ENCODE results near the gene GATAD2B.
"Not testable (repeated sequence)": the region's sequence is repeated elsewhere in the genome, so short reads cannot be mapped to it uniquely, and the experiment has no call there.

Gene GATAD2B

GRCh38 chr1:153782648-153783047, 140.1 kb downstream of the GATAD2B start:
- peak overlapping the region; percentile 78; the same call in 1 of the 2 replicates for H3K4me3 ChIP-seq (ENCODE audit: low read depth, low read length)
- H3K4me1 ChIP-seq (ENCODE audit: control insufficient read depth, insufficient read depth, low read length); H3K9ac ChIP-seq (ENCODE audit: low read depth, low read length); H3K27me3 ChIP-seq (ENCODE audit: control insufficient read depth, insufficient read depth, low read length); H3K9me3 ChIP-seq (ENCODE audit: control insufficient read depth, insufficient read depth, low read length): not testable (repeated sequence)
- H3K36me3 ChIP-seq (ENCODE audit: control insufficient read depth, insufficient read depth, low read length), result peaks cover 21% of the 10 kb centered on the region; the same call in 1 of the 2 replicates
- H3K27ac ChIP-seq (ENCODE audit: low read depth, low read length), result peak overlapping the region; percentile 91

GRCh38 chr1:153780551-153780950, 142.2 kb downstream of the GATAD2B start:
- Histone ChIP-seq H3K27me3 (ENCODE audit: control insufficient read depth, insufficient read depth, low read length) (no peaks in the 10 kb centered on the region), H3K4me1 (ENCODE audit: control insufficient read depth, insufficient read depth, low read length) (peaks cover 9% of the 10 kb centered on the region), H3K4me3 (ENCODE audit: low read depth, low read length) (no peak overlapping the region), H3K9ac (ENCODE audit: low read depth, low read length) (no peak overlapping the region), H3K36me3 (ENCODE audit: control insufficient read depth, insufficient read depth, low read length) (peaks cover 23% of the 10 kb centered on the region; the same call in 1 of the 2 replicates), H3K9me3 (ENCODE audit: control insufficient read depth, insufficient read depth, low read length) (no peaks in the 10 kb centered on the region), H3K27ac (ENCODE audit: low read depth, low read length) (no peak overlapping the region)

- H3K9ac ChIP-seq (ENCODE audit: low read depth, low read length), result no peak overlapping the region
These were observed 142.8 kb downstream of the GATAD2B start for GRCh38 chr1:153779781-153780541.

GRCh38 chr1:153778824-153779519, 143.8 kb downstream of the GATAD2B start:
- Histone ChIP-seq H3K36me3 (ENCODE audit: control insufficient read depth, insufficient read depth, low read length) (peaks cover 27% of the 10 kb centered on the region; the same call in 1 of the 2 replicates), H3K9ac (ENCODE audit: low read depth, low read length) (no peak overlapping the region), H3K9me3 (ENCODE audit: control insufficient read depth, insufficient read depth, low read length) (no peaks in the 10 kb centered on the region), H3K27ac (ENCODE audit: low read depth, low read length) (no peak overlapping the region), H3K4me1 (ENCODE audit: control insufficient read depth, insufficient read depth, low read length) (peaks cover 18% of the 10 kb centered on the region), H3K4me3 (ENCODE audit: low read depth, low read length) (no peak overlapping the region), H3K27me3 (ENCODE audit: control insufficient read depth, insufficient read depth, low read length) (no peaks in the 10 kb centered on the region)

More at GRCh38 chr1:153779781-153780541, 142.8 kb downstream of the GATAD2B start:
- Histone ChIP-seq H3K27me3 (ENCODE audit: control insufficient read depth, insufficient read depth, low read length) (no peaks in the 10 kb centered on the region), H3K4me1 (ENCODE audit: control insufficient read depth, insufficient read depth, low read length) (peaks cover 9% of the 10 kb centered on the region), H3K27ac (ENCODE audit: low read depth, low read length) (no peak overlapping the region), H3K36me3 (ENCODE audit: control insufficient read depth, insufficient read depth, low read length) (peaks cover 23% of the 10 kb centered on the region; the same call in 1 of the 2 replicates), H3K4me3 (ENCODE audit: low read depth, low read length) (no peak overlapping the region), H3K9me3 (ENCODE audit: control insufficient read depth, insufficient read depth, low read length) (no peaks in the 10 kb centered on the region)

GRCh38 chr1:153778051-153778823, 144.5 kb downstream of the GATAD2B start:
- Histone ChIP-seq H3K27ac (ENCODE audit: low read depth, low read length) (no peak overlapping the region), H3K36me3 (ENCODE audit: control insufficient read depth, insufficient read depth, low read length) (peaks cover 34% of the 10 kb centered on the region), H3K27me3 (ENCODE audit: control insufficient read depth, insufficient read depth, low read length) (no peaks in the 10 kb centered on the region), H3K4me3 (ENCODE audit: low read depth, low read length) (no peak overlapping the region), H3K9ac (ENCODE audit: low read depth, low read length) (no peak overlapping the region), H3K9me3 (ENCODE audit: control insufficient read depth, insufficient read depth, low read length) (no peaks in the 10 kb centered on the region), H3K4me1 (ENCODE audit: control insufficient read depth, insufficient read depth, low read length) (peaks cover 15% of the 10 kb centered on the region)

- H3K9ac ChIP-seq (ENCODE audit: low read depth, low read length), result no peak overlapping the region
- no peaks in the 10 kb centered on the region for H3K9me3 ChIP-seq (ENCODE audit: control insufficient read depth, insufficient read depth, low read length)
- H3K4me1 ChIP-seq (ENCODE audit: control insufficient read depth, insufficient read depth, low read length), result peaks cover 15% of the 10 kb centered on the region
- H3K27ac ChIP-seq (ENCODE audit: low read depth, low read length), result no peak overlapping the region
- H3K4me3 ChIP-seq (ENCODE audit: low read depth, low read length), result no peak overlapping the region
- H3K36me3 ChIP-seq (ENCODE audit: control insufficient read depth, insufficient read depth, low read length), result peaks cover 40% of the 10 kb centered on the region
- no peaks in the 10 kb centered on the region for H3K27me3 ChIP-seq (ENCODE audit: control insufficient read depth, insufficient read depth, low read length)
These were observed 145.1 kb downstream of the GATAD2B start for GRCh38 chr1:153777648-153778047.

- no peak overlapping the region for H3K9ac ChIP-seq (ENCODE audit: low read depth, low read length)
- peaks cover 15% of the 10 kb centered on the region for H3K4me1 ChIP-seq (ENCODE audit: control insufficient read depth, insufficient read depth, low read length)
- H3K27ac ChIP-seq (ENCODE audit: low read depth, low read length), result no peak overlapping the region
- H3K9me3 ChIP-seq (ENCODE audit: control insufficient read depth, insufficient read depth, low read length), result no peaks in the 10 kb centered on the region
- peaks cover 47% of the 10 kb centered on the region for H3K36me3 ChIP-seq (ENCODE audit: control insufficient read depth, insufficient read depth, low read length)
- 0 out of 2 replicates have a peak overlapping the region, but pooled peaks have one; percentile 73 for H3K4me3 ChIP-seq (ENCODE audit: low read depth, low read length)
- H3K27me3 ChIP-seq (ENCODE audit: control insufficient read depth, insufficient read depth, low read length), result no peaks in the 10 kb centered on the region
These were observed 145.9 kb downstream of the GATAD2B start for GRCh38 chr1:153776845-153777370.

- H3K4me3 ChIP-seq (ENCODE audit: low read depth, low read length), result peak overlapping the region; percentile 73
- no peaks in the 10 kb centered on the region for H3K9me3 ChIP-seq (ENCODE audit: control insufficient read depth, insufficient read depth, low read length)
- H3K27me3 ChIP-seq (ENCODE audit: control insufficient read depth, insufficient read depth, low read length), result no peaks in the 10 kb centered on the region
- no peak overlapping the region for H3K9ac ChIP-seq (ENCODE audit: low read depth, low read length)
- H3K27ac ChIP-seq (ENCODE audit: low read depth, low read length), result peak overlapping the region; percentile 91
- peaks cover 47% of the 10 kb centered on the region for H3K36me3 ChIP-seq (ENCODE audit: control insufficient read depth, insufficient read depth, low read length)
- H3K4me1 ChIP-seq (ENCODE audit: control insufficient read depth, insufficient read depth, low read length), result peaks cover 15% of the 10 kb centered on the region
These were observed 146.4 kb downstream of the GATAD2B start for GRCh38 chr1:153776352-153776751.

GRCh38 chr1:153775458-153776327, 147.1 kb downstream of the GATAD2B start:
- Histone ChIP-seq H3K36me3 (ENCODE audit: control insufficient read depth, insufficient read depth, low read length) (peaks cover 51% of the 10 kb centered on the region), H3K4me1 (ENCODE audit: control insufficient read depth, insufficient read depth, low read length) (peaks cover 15% of the 10 kb centered on the region), H3K4me3 (ENCODE audit: low read depth, low read length) (peak overlapping the region; percentile 73), H3K9me3 (ENCODE audit: control insufficient read depth, insufficient read depth, low read length) (no peaks in the 10 kb centered on the region), H3K27me3 (ENCODE audit: control insufficient read depth, insufficient read depth, low read length) (no peaks in the 10 kb centered on the region), H3K9ac (ENCODE audit: low read depth, low read length) (peak overlapping the region; percentile 84), H3K27ac (ENCODE audit: low read depth, low read length) (peak overlapping the region; percentile 91)
